Glutamatergic neuron (in vitro differentiated cells): Measurements from ENCODE around the gene NARF. TPM values are rescaled to one million over a fixed set of nuclear protein-coding genes. Genes with fewer than 3 reads are reported as not detected.

Experiments used
- DNase-seq: peaks from one replicate; pipeline ENCODE4 v3.0.0; 2022
- H3K27ac Mint-ChIP-seq: one replicate; pipeline ENCODE4 v1.8.0; 2020; ENCODE audit warnings: mild to moderate bottlenecking, mixed read lengths, inconsistent platforms; ENCODE audit not compliant: unreplicated experiment
- H3K27me3 Mint-ChIP-seq: one replicate; pipeline ENCODE4 v1.8.0; 2020; ENCODE audit warnings: mild to moderate bottlenecking, moderate library complexity, mixed read lengths, inconsistent platforms; ENCODE audit not compliant: unreplicated experiment
- H3K36me3 Mint-ChIP-seq: one replicate; pipeline ENCODE4 v1.8.0; 2020; ENCODE audit warnings: mild to moderate bottlenecking, mixed read lengths, inconsistent platforms; ENCODE audit not compliant: unreplicated experiment
- H3K4me1 Mint-ChIP-seq: one replicate; pipeline ENCODE4 v1.8.0; 2020; ENCODE audit warnings: mild to moderate bottlenecking, low read depth, mixed read lengths, inconsistent platforms; ENCODE audit not compliant: unreplicated experiment
- H3K4me3 Mint-ChIP-seq: one replicate; pipeline ENCODE4 v1.8.0; 2020; ENCODE audit warnings: mild to moderate bottlenecking, mixed read lengths, inconsistent platforms; ENCODE audit not compliant: unreplicated experiment
- H3K9me3 Mint-ChIP-seq: one replicate; pipeline ENCODE4 v1.8.0; 2020; ENCODE audit warnings: mild to moderate bottlenecking, moderate library complexity, mixed read lengths, inconsistent platforms; ENCODE audit not compliant: unreplicated experiment
- total RNA-seq: library from RNA; stranded (reverse); fragmentation: NEBNext Ultra II Directional; extraction: Animal tissue kit (Norgen Biotek cat#: 25700); gene quantifications from one replicate; pipeline ENCODE4 v1.2.1, GENCODE V29; 2021; ENCODE audit not compliant: unreplicated experiment
- TF ChIP-seq, protein P1 (sequence below): fragments of 200-600 bp; sonication (generic); IDR thresholded peaks from one replicate; pipeline ENCODE4 v1.5.0; 2021; ENCODE audit not compliant: partially characterized antibody, unreplicated experiment

NARF gene
- total RNA-seq, 1 donor from 2014 or later = 177 TPM

DNA sequence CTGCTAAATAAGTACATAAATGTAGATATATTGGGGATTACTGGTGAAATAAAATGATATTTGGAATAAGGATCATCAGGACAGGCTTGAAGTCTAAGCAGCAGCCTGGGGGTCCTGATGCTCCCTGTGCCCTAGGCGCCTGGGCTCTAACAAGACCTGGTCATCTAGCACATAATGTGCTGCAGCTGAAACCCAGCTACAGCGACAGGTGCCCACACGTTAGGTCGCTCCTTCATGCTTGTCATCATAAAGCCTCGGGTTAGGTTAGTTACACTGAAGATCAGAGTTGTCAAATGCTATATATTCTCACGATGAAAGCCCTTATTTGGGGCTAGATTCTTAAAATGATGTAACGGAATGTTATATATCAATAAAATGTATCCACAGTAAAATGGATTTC lies 11.5 kb downstream of the NARF start:
- Mint-ChIP-seq H3K4me1 (no peaks in the 10 kb centered on the region), H3K27ac (no peak overlapping the region), H3K27me3 (no peaks in the 10 kb centered on the region), H3K4me3 (no peak overlapping the region), H3K36me3 (peaks cover 3% of the 10 kb centered on the region), H3K9me3 (no peaks in the 10 kb centered on the region)
- no peak for DNase-seq
- TF ChIP-seq, protein P1, sequence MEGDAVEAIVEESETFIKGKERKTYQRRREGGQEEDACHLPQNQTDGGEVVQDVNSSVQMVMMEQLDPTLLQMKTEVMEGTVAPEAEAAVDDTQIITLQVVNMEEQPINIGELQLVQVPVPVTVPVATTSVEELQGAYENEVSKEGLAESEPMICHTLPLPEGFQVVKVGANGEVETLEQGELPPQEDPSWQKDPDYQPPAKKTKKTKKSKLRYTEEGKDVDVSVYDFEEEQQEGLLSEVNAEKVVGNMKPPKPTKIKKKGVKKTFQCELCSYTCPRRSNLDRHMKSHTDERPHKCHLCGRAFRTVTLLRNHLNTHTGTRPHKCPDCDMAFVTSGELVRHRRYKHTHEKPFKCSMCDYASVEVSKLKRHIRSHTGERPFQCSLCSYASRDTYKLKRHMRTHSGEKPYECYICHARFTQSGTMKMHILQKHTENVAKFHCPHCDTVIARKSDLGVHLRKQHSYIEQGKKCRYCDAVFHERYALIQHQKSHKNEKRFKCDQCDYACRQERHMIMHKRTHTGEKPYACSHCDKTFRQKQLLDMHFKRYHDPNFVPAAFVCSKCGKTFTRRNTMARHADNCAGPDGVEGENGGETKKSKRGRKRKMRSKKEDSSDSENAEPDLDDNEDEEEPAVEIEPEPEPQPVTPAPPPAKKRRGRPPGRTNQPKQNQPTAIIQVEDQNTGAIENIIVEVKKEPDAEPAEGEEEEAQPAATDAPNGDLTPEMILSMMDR = no peak

- no peaks in the 10 kb centered on the region for H3K4me1 Mint-ChIP-seq
- no peaks in the 10 kb centered on the region for H3K9me3 Mint-ChIP-seq
- peaks cover 1% of the 10 kb centered on the region for H3K27me3 Mint-ChIP-seq
- H3K27ac Mint-ChIP-seq = no peak overlapping the region
- no peak overlapping the region for H3K4me3 Mint-ChIP-seq
- no peak for DNase-seq
- peaks cover 3% of the 10 kb centered on the region for H3K36me3 Mint-ChIP-seq
- TF ChIP-seq, protein P1 = no peak
Observed at GRCh38 chr17:82474223-82475010, 15.9 kb downstream of the NARF start.

- no peaks in the 10 kb centered on the region for H3K4me1 Mint-ChIP-seq
- TF ChIP-seq, protein P1 = no peak
- no peak for DNase-seq
- no peak overlapping the region for H3K27ac Mint-ChIP-seq
- H3K9me3 Mint-ChIP-seq = no peaks in the 10 kb centered on the region
- peaks cover 1% of the 10 kb centered on the region for H3K27me3 Mint-ChIP-seq
- H3K36me3 Mint-ChIP-seq = no peaks in the 10 kb centered on the region
- H3K4me3 Mint-ChIP-seq = no peak overlapping the region
Observed at GRCh38 chr17:82475458-82475857, 16.9 kb downstream of the NARF start.

DNA sequence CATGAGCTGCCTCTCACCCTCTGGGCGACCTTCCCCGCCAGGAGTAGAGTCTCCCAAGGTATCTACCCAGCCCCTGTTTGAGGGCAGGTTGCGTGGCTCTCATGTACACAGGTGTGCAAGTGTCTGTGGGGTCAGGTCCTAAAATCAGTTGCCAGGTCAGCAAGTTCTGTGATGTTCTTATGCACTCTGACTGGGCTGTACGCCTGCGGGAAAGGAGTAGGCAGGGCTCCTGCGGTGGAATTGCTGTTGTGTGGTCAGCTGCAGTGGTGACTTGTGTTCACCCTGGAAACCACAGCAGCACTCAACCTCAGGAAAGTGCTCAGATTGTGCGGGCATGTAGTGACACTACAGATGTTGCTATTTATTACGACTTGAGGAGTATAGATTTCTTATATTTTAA lies 19.4 kb downstream of the NARF start:
- Mint-ChIP-seq H3K9me3 (no peaks in the 10 kb centered on the region), H3K4me3 (no peak overlapping the region), H3K27ac (no peak overlapping the region), H3K36me3 (peaks cover 4% of the 10 kb centered on the region), H3K4me1 (no peaks in the 10 kb centered on the region), H3K27me3 (peaks cover 1% of the 10 kb centered on the region)
- TF ChIP-seq, protein P1 = no peak
- no peak for DNase-seq

- TF ChIP-seq, protein P1 = no peak
- Mint-ChIP-seq H3K4me1 (no peaks in the 10 kb centered on the region), H3K27ac (peak overlapping the region; percentile 22), H3K36me3 (peaks cover 4% of the 10 kb centered on the region), H3K27me3 (peaks cover 1% of the 10 kb centered on the region), H3K4me3 (no peak overlapping the region), H3K9me3 (no peaks in the 10 kb centered on the region)
- DNase-seq = no peak
Observed at GRCh38 chr17:82479602-82480001, 21.1 kb downstream of the NARF start.
